OCI-LY1 (cell line): ENCODE measurements around the gene INKA1.

ENCODE experiments used
- CTCF ChIP-seq: fragments of 200-600 bp; sonication (generic), shearing (Covaris generic); IDR thresholded peaks from 2 replicates; pipeline ENCODE4 v1.5.1; 2017; ENCODE audit warnings: mild to moderate bottlenecking, antibody characterized with exemption, low read length, moderate library complexity, mixed read lengths
- EZH2 ChIP-seq: fragments of 200-600 bp; sonication (generic), shearing (Covaris generic); IDR thresholded peaks from 2 replicates; pipeline ENCODE4 v1.8.0; 2017; ENCODE audit warnings: borderline replicate concordance, mixed run types, mild to moderate bottlenecking, antibody characterized with exemption, low read length, moderate library complexity, mixed read lengths

GRCh38 chr3:49806850-49807249 lies 3.8 kb downstream of the INKA1 start:
- no peak for TF ChIP-seq CTCF
- TF ChIP-seq EZH2: no peak
